SK-N-SH (cell line): ENCODE measurements around the gene CADM3. TPM values are rescaled to one million over a fixed set of nuclear protein-coding genes. Genes with fewer than 3 reads are reported as not detected.

Experiments
- CTCF ChIA-PET: fragments of 300-600, 350-600 bp; formaldehyde crosslinking; extraction: SDS; loops from one replicate; lab custom pipeline; 2021; lab: Yijun Ruan, JAX
- POLR2A ChIA-PET: fragments of 350-600 bp; sonication (Branson Sonifier 250); formaldehyde crosslinking; extraction: SDS; loops from one replicate; lab custom pipeline; 2020; ENCODE audit warnings: antibody characterized with exemption, inconsistent platforms; lab: Yijun Ruan, JAX
- DNase-seq: peaks from one replicate; pipeline ENCODE4 v3.0.0; 2012
- H2AFZ ChIP-seq: fragments of 200-600 bp; sonication (generic); 2 replicates; pipeline ENCODE4 v1.8.1; 2016; ENCODE audit warnings: antibody characterized with exemption, mild to moderate bottlenecking, low read depth
- H3F3A ChIP-seq: fragments of 200-600 bp; sonication (generic); replicated peaks from 2 replicates; pipeline ENCODE3; 2016; ENCODE audit warnings: antibody characterized with exemption, mild to moderate bottlenecking; ENCODE audit not compliant: insufficient read depth
- H3K27ac ChIP-seq, 2 experiments: fragments of 200-500 bp in 1 of 2; fragments of 200-600 bp in 1 of 2; sonication (Bioruptor generic) in 1 of 2; sonication (generic), shearing (Covaris generic) in 1 of 2; 2 replicates each; pipeline versions ENCODE4 v1.5.1 to v1.6.1; 2014 to 2016; ENCODE audit warnings: low read depth in 2 of 2, inconsistent platforms in 1 of 2, low read length in 1 of 2, mild to moderate bottlenecking in 1 of 2, mixed read lengths in 1 of 2
- H3K27me3 ChIP-seq: fragments of 200-600 bp; sonication (generic), shearing (Covaris generic); 2 replicates; pipeline ENCODE4 v1.6.1; 2016; ENCODE audit warnings: mixed run types; ENCODE audit not compliant: insufficient read depth
- H3K36me3 ChIP-seq, 2 experiments: fragments of 200-500 bp in 1 of 2; fragments of 200-600 bp in 1 of 2; sonication (Bioruptor generic) in 1 of 2; sonication (generic) in 1 of 2; replicated peaks in 1 of 2; 2 replicates each; pipeline versions ENCODE3 to v1.5.1; 2014 to 2016; ENCODE audit warnings: low read length in 1 of 2, mild to moderate bottlenecking in 1 of 2; ENCODE audit not compliant: insufficient read depth in 2 of 2, control insufficient read depth in 1 of 2
- H3K4me1 ChIP-seq, 2 experiments: fragments of 200-500 bp in 1 of 2; fragments of 200-600 bp in 1 of 2; sonication (Bioruptor generic) in 1 of 2; sonication (generic), shearing (Covaris generic) in 1 of 2; 2 replicates each; pipeline versions ENCODE4 v1.5.1 to v1.6.1; 2014 to 2016; ENCODE audit warnings: low read depth in 1 of 2, low read length in 1 of 2, mixed run types in 1 of 2; ENCODE audit not compliant: insufficient read depth in 2 of 2, control insufficient read depth in 1 of 2
- H3K4me2 ChIP-seq: fragments of 200-600 bp; sonication (generic), shearing (Covaris generic); 2 replicates; pipeline ENCODE4 v1.6.1; 2017; ENCODE audit warnings: mixed run types
- H3K4me3 ChIP-seq, 2 experiments: fragments of 200-500 bp in 1 of 2; fragments of 200-600 bp in 1 of 2; sonication (Bioruptor generic) in 1 of 2; sonication (generic), shearing (Covaris generic) in 1 of 2; 2 replicates each; pipeline versions ENCODE4 v1.5.1 to v1.8.1; 2014 to 2016; ENCODE audit warnings: low read depth in 2 of 2, inconsistent platforms in 1 of 2, low read length in 1 of 2, mild to moderate bottlenecking in 1 of 2, mixed read lengths in 1 of 2, moderate library complexity in 1 of 2
- H3K79me2 ChIP-seq: fragments of 200-600 bp; sonication (generic); 2 replicates; pipeline ENCODE4 v1.8.1; 2017; ENCODE audit warnings: mild to moderate bottlenecking; ENCODE audit not compliant: insufficient read depth
- H3K9ac ChIP-seq: fragments of 200-600 bp; sonication (generic); 2 replicates; pipeline ENCODE4 v1.6.1; 2017; ENCODE audit warnings: mixed run types
- H3K9me2 ChIP-seq: fragments of 200-600 bp; sonication (generic); 2 replicates; pipeline ENCODE4 v1.6.1; 2017; ENCODE audit warnings: mixed run types
- H3K9me3 ChIP-seq: fragments of 200-600 bp; sonication (generic); 2 replicates; pipeline ENCODE4 v1.6.1; 2017; ENCODE audit warnings: mixed run types, mild to moderate bottlenecking, moderate library complexity
- H4K20me1 ChIP-seq: fragments of 200-600 bp; sonication (generic); 2 replicates; pipeline ENCODE4 v1.6.1; 2017; ENCODE audit warnings: mild to moderate bottlenecking, mixed run types; ENCODE audit not compliant: insufficient read depth
- FOSL2 ChIP-seq: IDR thresholded peaks from 2 replicates; pipeline ENCODE4 v1.4.0; 2012; ENCODE audit warnings: low read depth, mild to moderate bottlenecking, moderate library complexity, borderline replicate concordance
- FOXM1 ChIP-seq: IDR thresholded peaks from 2 replicates; pipeline ENCODE4 v1.4.0; 2012; ENCODE audit warnings: low read depth, mild to moderate bottlenecking
- GABPA ChIP-seq: IDR thresholded peaks from 2 replicates; pipeline ENCODE4 v1.4.0; 2012; ENCODE audit warnings: low read depth, mild to moderate bottlenecking
- GATA2 ChIP-seq: sonication (generic); formaldehyde crosslinking; IDR thresholded peaks from 2 replicates; pipeline ENCODE4 v1.5.0; 2020; ENCODE audit warnings: mild to moderate bottlenecking, missing genetic modification reagents
- JUND ChIP-seq: IDR thresholded peaks from 2 replicates; pipeline ENCODE4 v1.4.0; 2012
- MAX ChIP-seq: IDR thresholded peaks from 2 replicates; pipeline ENCODE4 v1.4.0; 2012; ENCODE audit warnings: low read depth
- MEF2A ChIP-seq: IDR thresholded peaks from 2 replicates; pipeline ENCODE4 v1.4.0; 2012; ENCODE audit warnings: low read depth, borderline replicate concordance
- NRF1 ChIP-seq: IDR thresholded peaks from 2 replicates; pipeline ENCODE4 v1.6.1; 2012; ENCODE audit warnings: low read depth, mild to moderate bottlenecking, low read length
- POLR2AphosphoS5 ChIP-seq: IDR thresholded peaks from 2 replicates; pipeline ENCODE4 v1.6.1; 2012; ENCODE audit warnings: low read depth, low read length
- RXRA ChIP-seq: IDR thresholded peaks from 2 replicates; pipeline ENCODE4 v1.4.0; 2012; ENCODE audit warnings: low read depth, mild to moderate bottlenecking, borderline replicate concordance
- SIN3A ChIP-seq: IDR thresholded peaks from 2 replicates; pipeline ENCODE4 v1.6.1; 2012; ENCODE audit warnings: low read depth, mild to moderate bottlenecking, low read length, moderate library complexity, borderline replicate concordance
- TEAD4 ChIP-seq: IDR thresholded peaks from 2 replicates; pipeline ENCODE4 v1.4.0; 2012; ENCODE audit warnings: mild to moderate bottlenecking, borderline replicate concordance; ENCODE audit not compliant: insufficient read depth
- YY1 ChIP-seq: IDR thresholded peaks from 2 replicates; pipeline ENCODE4 v1.4.0; 2012; ENCODE audit warnings: low read depth, mild to moderate bottlenecking
- WGBS: methylation state at CpG from one replicate; pipeline ENCODE4 v1.1.6; 2017; ENCODE audit warnings: low lambda C conversion rate; 5-methylcytosine and 5-hydroxymethylcytosine counted together
- polyA plus RNA-seq, 3 experiments: library from polyadenylated mRNA; depleted of rRNA; stranded (reverse); fragments of >200 nt; gene quantifications; 2 replicates each; pipeline ENCODE4 v1.2.3, GENCODE V29; 2012
- TF ChIP-seq, protein P1 (sequence below): IDR thresholded peaks from 2 replicates; pipeline ENCODE4 v1.6.1; 2012; ENCODE audit warnings: mild to moderate bottlenecking, low read depth, low read length, moderate library complexity

The CADM3 gene
- polyA plus RNA-seq, 1 of the 3 experiments (the other 2 are of a cell fraction) = 0.94 TPM

DNA sequence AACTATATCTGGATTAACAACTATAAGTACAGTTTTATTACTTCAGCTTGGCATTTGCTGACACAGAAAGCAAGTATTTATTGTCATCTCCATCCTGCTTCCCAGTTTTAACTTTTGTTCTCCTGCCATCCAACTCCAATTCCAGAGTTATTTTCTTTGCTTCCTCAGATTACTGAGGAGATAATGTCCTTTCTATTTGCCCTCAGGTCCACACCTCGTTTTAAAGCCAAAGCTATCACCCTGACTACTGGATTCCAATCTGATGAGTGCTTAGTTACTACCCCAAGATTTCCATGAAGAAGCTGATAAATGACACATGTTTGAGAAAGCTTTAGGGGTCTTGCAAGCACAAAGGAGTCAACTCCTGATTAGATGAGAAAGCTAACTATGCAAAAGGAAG is 58.5 kb downstream of the CADM3 start:
- Histone ChIP-seq H3K9me2 (no peaks in the 10 kb centered on the region), H2AFZ (no peak overlapping the region), H3K9me3 (no peaks in the 10 kb centered on the region), H4K20me1 (no peaks in the 10 kb centered on the region), H3K79me2 (no peaks in the 10 kb centered on the region), H3K4me2 (peak overlapping the region; percentile 38; the same call in 1 of the 2 replicates), H3K27ac (peak overlapping the region; percentile 21 to 75; a peak in 3 of 4 replicates), H3K9ac (no peak overlapping the region), H3K27me3 (no peaks in the 10 kb centered on the region; the same call in 1 of the 2 replicates), H3F3A (no peaks in the 10 kb centered on the region), H3K4me3 (no peak overlapping the region), H3K4me1 (peaks cover 0 to 13% of the 10 kb centered on the region in 2 experiments; a peak in 2 of 4 replicates), H3K36me3 (no peaks in the 10 kb centered on the region)
- ChIA-PET CTCF (interaction anchor here (0.7 to 13.3 kb wide), 7 partner anchors 12 to 569 kb away, joined by 3 to 161 read pairs (median 4); no protein-coding TSS in a partner anchor), POLR2A (no interaction called here)
- no peak for DNase-seq
- TF ChIP-seq FOXM1 (no peak), SIN3A (no peak), GATA2 (CRISPR knock-in tag) (peak; percentile 4; the same call in 1 of the 2 replicates)
- WGBS = 0% methylated on average over 1 of the region's 1 CpG

GRCh38 chr1:159239551-159240220 is 68.3 kb downstream of the CADM3 start:
- H4K20me1 ChIP-seq = no peaks in the 10 kb centered on the region
- no peaks in the 10 kb centered on the region for H3K9me2 ChIP-seq
- TF ChIP-seq NRF1 = no peak
- no peak for TF ChIP-seq TEAD4
- TF ChIP-seq FOSL2 = no peak
- TF ChIP-seq YY1 = no peak
- TF ChIP-seq MAX = no peak
- TF ChIP-seq POLR2AphosphoS5 = no peak
- TF ChIP-seq GABPA = no peak
- TF ChIP-seq RXRA = no peak
- TF ChIP-seq MEF2A = no peak
- TF ChIP-seq, protein P1, sequence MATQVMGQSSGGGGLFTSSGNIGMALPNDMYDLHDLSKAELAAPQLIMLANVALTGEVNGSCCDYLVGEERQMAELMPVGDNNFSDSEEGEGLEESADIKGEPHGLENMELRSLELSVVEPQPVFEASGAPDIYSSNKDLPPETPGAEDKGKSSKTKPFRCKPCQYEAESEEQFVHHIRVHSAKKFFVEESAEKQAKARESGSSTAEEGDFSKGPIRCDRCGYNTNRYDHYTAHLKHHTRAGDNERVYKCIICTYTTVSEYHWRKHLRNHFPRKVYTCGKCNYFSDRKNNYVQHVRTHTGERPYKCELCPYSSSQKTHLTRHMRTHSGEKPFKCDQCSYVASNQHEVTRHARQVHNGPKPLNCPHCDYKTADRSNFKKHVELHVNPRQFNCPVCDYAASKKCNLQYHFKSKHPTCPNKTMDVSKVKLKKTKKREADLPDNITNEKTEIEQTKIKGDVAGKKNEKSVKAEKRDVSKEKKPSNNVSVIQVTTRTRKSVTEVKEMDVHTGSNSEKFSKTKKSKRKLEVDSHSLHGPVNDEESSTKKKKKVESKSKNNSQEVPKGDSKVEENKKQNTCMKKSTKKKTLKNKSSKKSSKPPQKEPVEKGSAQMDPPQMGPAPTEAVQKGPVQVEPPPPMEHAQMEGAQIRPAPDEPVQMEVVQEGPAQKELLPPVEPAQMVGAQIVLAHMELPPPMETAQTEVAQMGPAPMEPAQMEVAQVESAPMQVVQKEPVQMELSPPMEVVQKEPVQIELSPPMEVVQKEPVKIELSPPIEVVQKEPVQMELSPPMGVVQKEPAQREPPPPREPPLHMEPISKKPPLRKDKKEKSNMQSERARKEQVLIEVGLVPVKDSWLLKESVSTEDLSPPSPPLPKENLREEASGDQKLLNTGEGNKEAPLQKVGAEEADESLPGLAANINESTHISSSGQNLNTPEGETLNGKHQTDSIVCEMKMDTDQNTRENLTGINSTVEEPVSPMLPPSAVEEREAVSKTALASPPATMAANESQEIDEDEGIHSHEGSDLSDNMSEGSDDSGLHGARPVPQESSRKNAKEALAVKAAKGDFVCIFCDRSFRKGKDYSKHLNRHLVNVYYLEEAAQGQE = no peak
- TF ChIP-seq JUND = no peak
- no peaks in the 10 kb centered on the region for H3K36me3 ChIP-seq
- H2AFZ ChIP-seq = no peak overlapping the region; the same call in 1 of the 2 replicates
- ChIA-PET CTCF (interaction anchor here (2.4 kb wide), 1 partner anchor 25 kb away, joined by 8 read pairs; no protein-coding TSS in a partner anchor), POLR2A (no interaction called here)
- no peak overlapping the region for H3K4me2 ChIP-seq
- H3K4me3 ChIP-seq = no peak overlapping the region
- no peak for DNase-seq
- WGBS = 11% methylated on average over 4 of the region's 4 CpGs
- no peaks in the 10 kb centered on the region for H3K9me3 ChIP-seq
- H3K27me3 ChIP-seq = no peaks in the 10 kb centered on the region
- H3K79me2 ChIP-seq = no peaks in the 10 kb centered on the region
- no peaks in the 10 kb centered on the region for H3F3A ChIP-seq
- H3K4me1 ChIP-seq = no peaks in the 10 kb centered on the region
- no peak overlapping the region for H3K9ac ChIP-seq
- no peak overlapping the region for H3K27ac ChIP-seq
